Hematopoietic multipotent progenitor cell treated with erythropoietin and hydrocortisone succinate and interleukin-3 and kit ligand, for 4 days (in vitro differentiated cells): ENCODE measurements around the gene MGAT5B.

Experiments
- DNase-seq: peaks from one replicate; pipeline ENCODE4 v3.0.0-alpha.2; 2015

Gene MGAT5B

GRCh38 chr17:76907352-76907751, 39.1 kb downstream of the MGAT5B start:
- no peak for DNase-seq

DNA sequence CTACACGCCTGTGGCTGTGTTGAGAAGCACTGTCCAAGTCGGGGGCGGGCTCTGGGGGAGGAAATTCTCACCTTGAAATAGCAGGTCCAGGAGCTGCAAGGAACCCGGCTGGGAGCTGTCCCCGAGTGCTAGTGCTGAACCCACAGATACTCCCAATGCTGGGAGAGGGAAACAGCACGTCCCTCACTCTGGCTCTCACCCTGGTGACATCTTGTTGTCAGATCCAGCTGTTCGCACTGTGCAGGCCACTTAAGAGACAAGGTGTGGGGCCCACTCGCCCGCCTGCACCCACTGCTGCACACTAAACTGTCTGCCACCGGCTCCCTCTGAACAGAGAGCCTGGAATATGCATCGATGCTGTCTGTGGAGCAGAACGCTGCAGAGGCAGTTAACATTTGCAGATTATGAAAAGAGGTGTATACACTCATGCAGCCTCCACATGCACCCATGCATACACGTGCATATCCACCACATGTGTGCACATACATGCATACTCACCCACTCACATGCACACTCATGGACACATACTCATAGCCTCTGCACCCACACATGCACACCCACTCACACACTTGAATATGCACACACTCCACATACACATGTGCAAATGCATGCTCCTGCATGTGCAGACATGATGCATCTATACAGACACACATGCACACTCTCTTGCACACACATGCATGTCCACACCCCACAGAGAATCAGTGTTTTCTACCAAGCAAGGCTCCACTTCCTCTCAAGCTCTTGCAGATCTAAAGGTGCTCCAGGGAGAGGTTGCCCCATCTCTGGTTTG, 42.0 kb downstream of the MGAT5B start:
- DNase-seq: peak; percentile 67

DNA sequence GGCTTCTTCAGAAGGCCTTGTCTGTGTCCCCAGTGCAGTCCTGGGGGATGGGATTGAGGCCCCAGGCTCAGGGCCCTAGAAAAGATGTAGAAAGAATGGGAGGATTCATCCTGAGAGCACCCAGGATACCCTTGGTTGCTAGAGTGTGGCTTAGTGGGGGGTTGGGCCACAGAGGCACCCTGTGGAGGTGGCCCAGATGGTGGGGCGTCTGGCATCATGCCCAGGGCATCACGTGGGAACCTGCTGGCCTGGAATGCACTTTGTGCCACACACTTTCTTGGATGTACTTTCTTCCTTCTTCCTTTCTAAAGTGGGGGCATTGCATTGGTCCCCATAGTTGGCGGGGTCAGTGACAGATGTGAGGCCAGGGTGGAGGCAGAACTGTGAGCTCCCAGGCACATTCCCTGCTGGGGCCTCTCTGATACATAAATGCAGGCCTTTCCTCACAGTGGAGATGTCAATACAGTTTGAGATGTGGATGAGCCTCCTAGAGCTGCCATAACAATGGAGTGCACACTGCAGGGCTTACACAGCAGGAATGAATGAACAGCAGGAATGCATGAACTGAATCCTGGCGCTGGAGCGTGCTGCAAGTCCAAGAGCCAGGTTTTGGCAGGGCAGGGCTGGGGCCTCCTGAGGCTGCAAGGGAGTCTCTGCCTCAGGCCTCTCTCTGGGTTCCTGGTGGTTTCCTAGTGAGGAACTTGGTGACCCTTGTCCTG, 43.3 kb downstream of the MGAT5B start:
- no peak for DNase-seq

DNA sequence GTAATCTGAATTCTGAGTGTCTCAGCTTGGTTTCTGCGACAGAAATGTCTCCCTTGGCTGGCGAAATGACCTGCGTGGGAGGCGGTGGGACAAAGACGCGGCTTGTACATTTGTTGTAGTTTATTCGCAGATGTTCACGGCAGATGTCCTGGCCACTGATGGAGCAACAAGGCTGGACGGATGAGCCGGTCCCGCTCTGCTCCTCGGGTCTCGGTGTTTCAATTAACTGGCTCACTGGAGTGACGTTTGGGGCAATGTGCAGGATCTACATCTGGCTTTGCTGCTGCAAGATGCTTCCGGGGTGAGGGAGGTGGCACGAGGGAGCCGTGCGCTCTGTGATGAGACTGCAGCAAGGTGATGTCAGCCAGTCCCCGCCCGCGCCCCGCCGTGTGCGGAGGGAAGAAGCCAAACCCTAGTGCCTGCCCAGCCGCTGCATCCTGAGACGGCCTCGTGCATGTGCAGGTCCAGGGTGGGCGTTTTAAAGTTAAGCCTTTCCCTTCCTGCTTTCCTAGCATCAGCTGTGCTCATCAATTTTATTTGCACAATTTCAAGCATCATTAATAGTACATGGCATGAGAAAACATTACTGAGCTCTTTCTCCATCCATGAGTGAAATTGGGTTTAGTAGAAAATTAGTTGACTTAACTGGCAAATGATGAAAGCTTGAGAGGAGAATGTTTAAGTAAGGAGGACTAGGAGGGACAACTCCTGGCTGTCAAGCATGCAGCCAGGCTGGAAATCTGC, 44.4 kb downstream of the MGAT5B start:
- no peak for DNase-seq

GRCh38 chr17:76914937-76915336, 46.7 kb downstream of the MGAT5B start:
- no peak for DNase-seq

DNA sequence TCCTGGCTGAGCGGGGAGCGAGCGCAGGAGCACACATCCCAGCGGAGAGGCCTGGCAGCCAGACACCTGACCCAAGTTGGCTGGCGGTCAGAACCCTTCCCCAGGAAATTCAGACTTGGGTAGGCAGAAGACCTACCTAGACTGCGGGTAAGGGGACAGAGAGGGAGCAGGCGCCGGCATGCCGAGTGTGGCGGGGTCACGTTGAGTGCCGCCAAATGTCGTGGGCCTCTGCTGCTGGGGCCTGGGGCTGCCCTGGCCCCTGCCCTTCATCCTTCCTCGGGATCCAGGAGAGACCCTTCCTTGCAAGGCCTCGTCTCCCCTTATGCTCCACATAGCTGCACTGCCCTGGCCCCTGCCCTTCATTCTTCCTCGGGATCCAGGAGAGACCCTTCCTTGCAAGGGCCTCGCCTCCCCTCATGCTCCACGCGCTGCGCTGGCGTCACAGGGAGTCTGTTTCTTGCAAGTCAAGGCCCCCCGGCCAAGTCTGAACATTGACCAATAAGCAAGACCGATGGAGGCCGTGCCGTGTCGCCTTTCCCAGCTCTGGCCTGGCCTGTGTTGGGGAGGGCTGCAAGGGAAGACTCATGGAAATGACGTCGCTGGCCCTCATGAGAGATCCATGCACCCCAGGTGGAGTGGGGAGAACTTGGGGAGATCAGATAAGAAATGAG, 47.8 kb downstream of the MGAT5B start:
- DNase-seq: no peak

DNA sequence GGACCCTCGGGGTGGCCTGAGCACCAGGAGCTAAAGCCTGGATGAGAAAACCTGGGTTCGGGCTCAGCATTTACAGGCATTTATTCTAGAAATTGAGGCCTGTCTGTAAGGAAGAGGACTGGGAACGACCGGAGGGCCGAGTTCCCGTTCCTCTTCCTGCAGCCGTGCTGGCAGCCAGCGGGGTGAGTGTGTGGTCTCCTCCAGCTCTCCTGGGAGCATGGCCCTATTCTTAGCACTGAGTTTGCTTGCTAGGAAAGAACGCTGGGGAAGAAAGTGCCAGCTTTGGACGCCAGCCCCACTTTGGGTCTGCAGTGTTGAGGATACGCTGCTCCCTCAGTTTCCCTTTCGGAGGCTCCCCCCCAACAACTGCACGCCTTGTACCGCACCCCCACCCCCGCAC, 49.6 kb downstream of the MGAT5B start:
- DNase-seq: no peak

DNA sequence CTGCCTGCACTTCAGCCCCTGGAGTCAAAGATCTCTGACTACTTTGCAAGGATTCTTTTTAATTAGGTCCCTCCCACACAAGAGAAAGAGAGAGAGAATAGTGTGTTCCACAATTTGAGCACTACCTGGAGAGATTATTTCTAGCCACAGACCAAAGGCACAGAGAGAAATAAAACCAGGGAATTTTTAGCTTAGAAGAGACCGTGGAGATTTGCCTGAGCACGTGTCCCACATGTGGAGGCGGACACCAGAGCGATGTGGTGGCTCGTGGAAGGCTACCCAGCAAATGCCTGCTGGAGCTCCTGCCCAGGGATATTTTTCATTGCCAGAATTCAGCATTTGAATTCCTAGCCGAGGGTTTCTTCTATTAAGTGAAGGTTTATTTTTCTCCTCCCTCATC, 50.6 kb downstream of the MGAT5B start:
- DNase-seq: no peak

DNA sequence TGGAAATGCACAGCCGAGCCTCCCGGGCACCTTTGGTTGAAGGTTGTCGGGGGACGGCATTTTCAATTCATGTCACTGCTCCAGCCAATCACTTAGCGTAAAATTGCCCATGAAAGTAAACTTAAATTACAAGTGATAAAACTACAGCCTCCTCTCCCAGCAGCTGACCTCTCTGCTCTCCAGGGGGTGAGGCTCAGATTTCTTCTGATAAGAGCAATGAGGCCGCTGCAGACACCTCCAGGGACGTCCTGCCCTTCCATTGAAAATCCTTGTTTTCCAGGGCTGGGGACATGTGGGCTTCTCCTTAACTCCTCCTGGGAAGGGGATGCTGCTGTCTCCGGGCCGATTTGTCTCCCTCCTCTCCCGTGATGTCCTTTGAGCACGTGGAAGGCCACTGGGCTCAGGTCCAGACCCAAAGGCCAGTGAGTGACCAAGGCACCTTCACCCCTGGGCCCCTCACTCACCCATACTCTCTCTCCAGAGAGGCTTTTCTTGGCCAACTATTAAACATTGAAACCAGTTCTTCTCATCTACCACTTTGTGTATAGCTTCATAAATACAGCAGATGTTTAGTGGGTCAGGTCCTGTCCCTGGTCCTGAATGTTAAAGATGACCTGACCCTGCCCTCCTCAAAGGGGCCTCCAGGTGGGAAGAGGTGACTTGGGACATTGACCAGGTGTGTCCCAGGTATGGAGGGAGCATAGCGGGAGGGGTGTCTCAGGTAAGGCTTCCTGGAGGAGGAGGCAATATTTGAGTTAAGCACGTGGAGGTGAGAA, 52.3 kb downstream of the MGAT5B start:
- no peak for DNase-seq

DNA sequence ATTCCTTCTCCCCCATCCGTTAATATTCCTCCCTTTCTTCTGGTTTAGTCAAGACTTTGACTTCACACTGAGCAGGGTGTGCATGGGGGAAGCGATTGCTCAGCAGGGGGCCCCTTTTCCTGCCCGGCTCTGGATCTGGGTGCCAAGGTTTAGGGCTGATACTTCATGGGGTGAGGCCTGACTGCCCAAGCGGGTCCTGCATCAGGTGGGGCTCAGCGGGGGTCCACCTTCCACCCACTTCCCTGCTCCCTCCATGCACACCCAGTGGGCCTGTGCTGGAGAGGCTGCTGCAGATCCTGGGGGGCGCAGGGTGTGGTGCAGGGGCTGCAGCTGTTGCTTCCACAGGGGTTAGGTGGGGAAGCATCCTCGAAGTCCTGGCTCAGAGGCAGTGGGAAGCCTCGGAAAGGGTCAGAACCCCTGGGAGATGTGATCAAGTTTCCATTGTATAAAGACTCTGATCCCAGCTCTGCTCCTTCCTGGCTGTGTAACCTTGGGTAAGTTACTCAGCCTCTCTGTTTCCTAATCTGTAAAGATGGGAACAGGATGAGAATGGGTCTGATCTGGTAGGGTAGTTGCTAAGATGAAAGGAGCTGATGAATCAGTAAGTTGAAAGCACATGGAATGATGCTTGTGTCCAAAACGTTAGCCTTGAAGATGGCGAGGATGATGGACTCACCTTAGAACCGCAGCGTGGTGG, 53.3 kb downstream of the MGAT5B start:
- no peak for DNase-seq

DNA sequence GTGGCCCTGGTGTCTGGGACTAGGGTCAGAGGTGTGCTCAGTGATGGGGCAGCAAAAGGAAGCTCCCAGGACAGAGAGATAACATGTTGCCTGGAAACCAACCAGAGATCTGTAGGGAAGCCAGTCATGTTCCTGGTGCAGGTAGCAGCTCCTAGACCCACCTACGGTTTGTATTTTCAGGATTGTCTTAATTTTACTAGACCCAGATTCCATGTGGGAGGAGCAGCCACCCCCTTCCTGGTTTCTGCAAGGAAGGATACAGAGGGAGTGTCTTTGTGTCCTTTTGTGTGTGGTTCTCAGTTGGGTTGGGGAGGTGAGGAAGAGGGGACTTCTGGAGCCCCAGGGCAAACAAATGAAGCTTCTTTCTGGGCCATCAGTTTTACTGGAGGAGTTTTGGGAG, 53.9 kb downstream of the MGAT5B start:
- DNase-seq: no peak

DNA sequence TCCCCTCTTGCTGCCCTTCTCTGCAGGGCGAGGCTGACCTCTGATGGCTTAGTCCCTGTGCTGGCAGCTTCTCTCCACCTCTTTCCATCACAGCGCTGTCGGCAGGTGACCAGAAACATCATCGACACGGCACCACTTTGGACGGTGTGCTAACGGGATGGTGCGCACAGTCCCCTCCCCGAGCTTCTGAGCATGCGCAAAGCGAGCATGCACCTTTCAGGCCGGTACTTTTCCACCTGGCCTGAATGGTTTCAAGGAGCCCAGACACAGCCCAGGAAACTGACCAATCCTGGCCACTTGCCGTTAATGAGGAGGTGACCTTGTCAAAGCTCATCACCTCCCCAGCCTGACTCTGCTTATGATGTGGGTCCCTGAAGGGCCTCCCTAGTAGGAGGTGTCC, 54.8 kb downstream of the MGAT5B start:
- DNase-seq: no peak

- no peak for DNase-seq
These were observed 55.3 kb downstream of the MGAT5B start for GRCh38 chr17:76923491-76923890.

GRCh38 chr17:76924345-76925342, 56.4 kb downstream of the MGAT5B start:
- DNase-seq: no peak

GRCh38 chr17:76925441-76925891, 57.3 kb downstream of the MGAT5B start:
- DNase-seq: no peak

DNA sequence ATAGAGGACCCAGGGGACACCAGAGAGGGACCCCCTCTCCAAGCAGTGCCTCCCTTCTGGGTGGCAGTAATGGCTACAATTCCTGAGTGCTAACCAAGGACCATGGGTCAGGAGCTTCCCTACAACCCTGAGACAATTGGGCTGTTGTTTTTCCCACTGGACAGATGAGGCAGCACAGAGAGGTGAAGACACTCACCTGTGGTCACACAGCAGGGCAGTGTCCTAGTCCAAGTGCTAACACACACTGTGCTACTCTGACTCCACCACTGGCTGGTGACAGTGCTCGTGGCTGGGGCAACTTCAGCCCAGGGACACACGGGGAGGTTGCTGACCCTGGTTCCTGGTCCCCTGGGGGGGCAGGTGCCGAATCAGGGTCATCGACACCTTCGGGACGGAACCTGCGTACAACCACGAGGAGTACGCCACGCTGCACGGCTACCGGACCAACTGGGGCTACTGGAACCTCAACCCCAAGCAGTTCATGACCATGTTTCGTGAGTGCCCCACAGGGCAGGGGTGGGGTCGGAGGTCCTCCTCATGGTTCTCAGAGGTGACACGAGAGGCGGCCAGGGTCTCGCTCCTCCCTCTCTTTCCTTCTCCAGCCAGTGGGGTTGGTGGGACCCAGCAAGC, 58.1 kb downstream of the MGAT5B start:
- no peak for DNase-seq

DNA sequence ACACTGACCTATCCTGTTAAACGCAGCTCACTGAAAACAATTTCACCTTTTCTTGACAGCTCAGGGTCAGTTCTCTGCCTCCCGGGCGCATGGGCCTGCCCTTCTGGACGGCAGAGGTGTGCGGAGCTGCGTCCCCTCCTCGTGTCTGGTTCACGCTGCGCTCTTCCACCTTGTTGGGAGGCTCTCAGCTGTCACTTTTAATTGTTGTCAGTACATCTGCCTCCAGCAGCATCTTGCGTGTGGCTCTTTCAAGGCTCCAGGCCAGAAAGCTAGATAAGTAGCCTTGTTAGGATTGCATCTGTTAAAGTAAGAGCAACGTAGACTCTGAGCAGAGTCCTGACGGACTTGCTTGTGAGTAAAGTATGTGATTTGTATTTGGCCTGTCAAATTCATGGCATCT, 59.4 kb downstream of the MGAT5B start:
- DNase-seq: no peak

DNA sequence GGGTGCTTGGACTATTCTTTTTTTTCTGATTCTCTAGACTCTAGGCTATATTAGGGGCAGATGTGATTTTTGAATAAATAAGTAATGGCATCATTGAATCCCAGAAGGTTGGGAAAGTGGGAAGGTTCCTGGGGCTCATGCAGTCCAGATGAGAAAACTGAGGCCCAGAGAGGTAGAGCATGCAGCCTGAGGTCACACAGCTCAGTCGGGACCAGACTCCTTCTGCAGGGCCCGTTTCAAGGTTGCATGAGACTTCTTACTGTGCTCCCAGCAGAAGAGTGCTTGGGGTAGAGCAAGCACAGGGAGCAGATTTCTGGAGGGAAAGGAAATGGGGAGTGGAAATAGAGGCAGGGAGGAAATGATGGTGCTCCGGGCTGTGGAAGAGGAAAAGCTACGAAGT, 59.8 kb downstream of the MGAT5B start:
- no peak for DNase-seq

GRCh38 chr17:76929148-76929547, 60.9 kb downstream of the MGAT5B start:
- no peak for DNase-seq

DNA sequence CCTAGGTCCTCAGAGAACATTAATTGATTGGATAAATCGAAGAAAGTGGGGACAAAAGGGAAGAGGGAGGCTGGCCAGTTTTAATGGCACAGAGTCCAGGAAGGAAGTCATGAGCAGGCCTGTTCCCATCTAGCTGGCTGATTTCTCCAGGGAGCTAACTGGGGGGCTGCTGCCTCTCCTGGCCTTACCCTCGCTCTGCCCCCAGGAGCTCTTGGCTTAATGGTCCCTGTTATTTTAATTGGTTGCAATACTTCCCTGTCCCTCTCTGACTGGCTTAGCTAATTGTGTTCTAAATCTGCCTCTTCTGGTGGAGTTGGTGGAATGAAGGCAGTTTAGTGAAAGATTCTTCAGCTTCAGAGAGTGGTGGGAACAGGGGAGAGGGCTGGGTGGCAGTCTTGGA, 61.4 kb downstream of the MGAT5B start:
- DNase-seq: no peak
